ENCODE data around the gene LAPTM5. TPM values are rescaled to one million over a fixed set of nuclear protein-coding genes. Genes with fewer than 3 reads are reported as not detected.

The LAPTM5 gene
- total RNA-seq, 1 experiment from 2014 or later, result 1.9 TPM

DNA sequence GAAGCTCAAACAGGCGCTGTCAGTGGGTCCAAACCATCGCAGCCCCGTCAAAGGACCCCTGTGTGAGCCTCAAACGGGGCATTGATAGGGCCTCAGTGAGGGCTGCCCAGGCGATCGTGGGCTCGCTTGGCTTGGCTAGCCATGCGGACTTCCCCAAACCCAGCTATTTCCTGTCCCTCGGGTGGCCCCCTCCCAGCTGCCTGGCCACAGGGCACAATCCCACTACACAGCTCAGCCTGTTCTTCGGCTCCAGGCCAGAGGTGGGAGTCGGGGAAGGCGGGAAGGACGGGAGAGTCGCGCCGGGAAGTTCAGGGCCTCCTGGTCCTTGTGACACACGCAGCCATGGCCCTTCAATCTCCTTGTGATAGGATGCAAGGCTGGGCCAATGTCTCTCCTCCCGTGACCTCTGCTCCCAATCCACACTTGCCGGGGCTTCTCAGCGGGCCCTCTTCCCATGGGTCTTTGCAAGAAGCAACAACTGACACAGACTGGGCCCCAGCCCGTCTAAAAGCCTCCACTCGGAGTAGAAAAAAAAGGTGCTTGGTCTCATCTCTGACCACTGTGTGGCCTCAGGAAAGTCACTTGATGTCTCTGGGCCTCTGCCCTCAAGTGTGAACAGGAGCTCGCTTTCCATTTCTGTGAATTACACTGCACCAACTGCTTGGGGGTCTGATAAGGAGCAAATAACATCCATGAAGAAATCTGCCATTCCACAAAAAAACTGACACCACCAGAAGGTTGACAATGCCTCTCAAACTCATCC, 27.0 kb downstream of the LAPTM5 start:
- BruUV-seq (replicated peaks), result no TSS peak
- no peaks in the 10 kb centered on the region for H3K27me3 ChIP-seq (ENCODE audit: control insufficient read depth, insufficient read depth, low read length)
- CTCF ChIA-PET, result interaction anchor here (0.8 kb wide), 1 partner anchor 165 kb away, joined by 3 read pairs; no protein-coding TSS in a partner anchor
- H3K4me1 ChIP-seq (ENCODE audit: control insufficient read depth, insufficient read depth, low read length), result no peaks in the 10 kb centered on the region
- no peaks in the 10 kb centered on the region for H3K36me3 ChIP-seq (ENCODE audit: control insufficient read depth, insufficient read depth, low read length)
- no peak for DNase-seq (ENCODE audit: low read depth, low spot score)
- H3K9me3 ChIP-seq (ENCODE audit: control insufficient read depth, insufficient read depth, low read depth, low read length), result no peaks in the 10 kb centered on the region
- in situ Hi-C loops (cut with HindIII; ENCODE audit: low pct_unique_long_range_greater_than_20kb, low sequenced_read_pairs) (no loop called here), intact Hi-C loops (cut with micrococcal nuclease; ENCODE audit: unreplicated experiment) (no loop called here)
- TF ChIP-seq, protein P1, sequence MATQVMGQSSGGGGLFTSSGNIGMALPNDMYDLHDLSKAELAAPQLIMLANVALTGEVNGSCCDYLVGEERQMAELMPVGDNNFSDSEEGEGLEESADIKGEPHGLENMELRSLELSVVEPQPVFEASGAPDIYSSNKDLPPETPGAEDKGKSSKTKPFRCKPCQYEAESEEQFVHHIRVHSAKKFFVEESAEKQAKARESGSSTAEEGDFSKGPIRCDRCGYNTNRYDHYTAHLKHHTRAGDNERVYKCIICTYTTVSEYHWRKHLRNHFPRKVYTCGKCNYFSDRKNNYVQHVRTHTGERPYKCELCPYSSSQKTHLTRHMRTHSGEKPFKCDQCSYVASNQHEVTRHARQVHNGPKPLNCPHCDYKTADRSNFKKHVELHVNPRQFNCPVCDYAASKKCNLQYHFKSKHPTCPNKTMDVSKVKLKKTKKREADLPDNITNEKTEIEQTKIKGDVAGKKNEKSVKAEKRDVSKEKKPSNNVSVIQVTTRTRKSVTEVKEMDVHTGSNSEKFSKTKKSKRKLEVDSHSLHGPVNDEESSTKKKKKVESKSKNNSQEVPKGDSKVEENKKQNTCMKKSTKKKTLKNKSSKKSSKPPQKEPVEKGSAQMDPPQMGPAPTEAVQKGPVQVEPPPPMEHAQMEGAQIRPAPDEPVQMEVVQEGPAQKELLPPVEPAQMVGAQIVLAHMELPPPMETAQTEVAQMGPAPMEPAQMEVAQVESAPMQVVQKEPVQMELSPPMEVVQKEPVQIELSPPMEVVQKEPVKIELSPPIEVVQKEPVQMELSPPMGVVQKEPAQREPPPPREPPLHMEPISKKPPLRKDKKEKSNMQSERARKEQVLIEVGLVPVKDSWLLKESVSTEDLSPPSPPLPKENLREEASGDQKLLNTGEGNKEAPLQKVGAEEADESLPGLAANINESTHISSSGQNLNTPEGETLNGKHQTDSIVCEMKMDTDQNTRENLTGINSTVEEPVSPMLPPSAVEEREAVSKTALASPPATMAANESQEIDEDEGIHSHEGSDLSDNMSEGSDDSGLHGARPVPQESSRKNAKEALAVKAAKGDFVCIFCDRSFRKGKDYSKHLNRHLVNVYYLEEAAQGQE (IDR thresholded peaks at IDR 0.05; ENCODE audit: insufficient read depth in 1 of 2, low read depth in 2 of 2, low read length in 1 of 2), result no peak
- TF ChIP-seq SIN3A (IDR thresholded peaks at IDR 0.05; ENCODE audit: borderline replicate concordance, insufficient read depth, low read depth, low read length) (no peak), TCF7L2 (IDR thresholded peaks at IDR 0.05; ENCODE audit: low read depth, low read length) (no peak), POLR2AphosphoS5 (IDR thresholded peaks at IDR 0.05; ENCODE audit: low read depth, low read length) (no peak)
- TF ChIP-seq, protein P2, sequence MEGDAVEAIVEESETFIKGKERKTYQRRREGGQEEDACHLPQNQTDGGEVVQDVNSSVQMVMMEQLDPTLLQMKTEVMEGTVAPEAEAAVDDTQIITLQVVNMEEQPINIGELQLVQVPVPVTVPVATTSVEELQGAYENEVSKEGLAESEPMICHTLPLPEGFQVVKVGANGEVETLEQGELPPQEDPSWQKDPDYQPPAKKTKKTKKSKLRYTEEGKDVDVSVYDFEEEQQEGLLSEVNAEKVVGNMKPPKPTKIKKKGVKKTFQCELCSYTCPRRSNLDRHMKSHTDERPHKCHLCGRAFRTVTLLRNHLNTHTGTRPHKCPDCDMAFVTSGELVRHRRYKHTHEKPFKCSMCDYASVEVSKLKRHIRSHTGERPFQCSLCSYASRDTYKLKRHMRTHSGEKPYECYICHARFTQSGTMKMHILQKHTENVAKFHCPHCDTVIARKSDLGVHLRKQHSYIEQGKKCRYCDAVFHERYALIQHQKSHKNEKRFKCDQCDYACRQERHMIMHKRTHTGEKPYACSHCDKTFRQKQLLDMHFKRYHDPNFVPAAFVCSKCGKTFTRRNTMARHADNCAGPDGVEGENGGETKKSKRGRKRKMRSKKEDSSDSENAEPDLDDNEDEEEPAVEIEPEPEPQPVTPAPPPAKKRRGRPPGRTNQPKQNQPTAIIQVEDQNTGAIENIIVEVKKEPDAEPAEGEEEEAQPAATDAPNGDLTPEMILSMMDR (IDR thresholded peaks at IDR 0.05), result no peak
- ATAC-seq, result no peak
- H3K27ac ChIP-seq (ENCODE audit: low read length), result no peak overlapping the region
- H3K4me3 ChIP-seq (ENCODE audit: low read depth in 2 of 2, low read length in 2 of 2), result no peak overlapping the region
- POLR2A ChIA-PET, result no interaction called here

DNA sequence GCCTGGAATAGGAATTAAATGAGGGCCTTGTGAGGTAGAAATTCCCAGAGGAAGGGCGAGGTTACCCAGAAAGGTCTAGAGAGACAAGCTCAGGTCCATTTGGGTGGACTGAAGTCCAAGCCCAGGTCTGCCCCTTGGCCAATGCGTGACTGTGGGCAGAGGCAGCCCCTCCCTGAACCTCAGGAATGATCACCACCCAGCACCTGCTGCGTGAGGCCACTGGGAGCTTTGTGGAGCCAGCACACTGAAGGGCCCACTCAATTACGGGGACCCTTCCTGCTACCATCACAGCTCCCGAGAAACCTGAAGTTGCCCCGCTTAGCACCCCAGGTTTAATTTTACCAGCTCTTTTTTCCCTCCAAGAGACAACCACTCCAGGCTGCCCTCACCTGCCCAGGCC, 27.7 kb downstream of the LAPTM5 start:
- ChIA-PET POLR2A (no interaction called here), CTCF (interaction anchor here (0.8 kb wide), 1 partner anchor 166 kb away, joined by 3 read pairs; no protein-coding TSS in a partner anchor)
- no peak overlapping the region for H3K4me3 ChIP-seq (ENCODE audit: low read depth in 2 of 2, low read length in 2 of 2)
- DNase-seq (ENCODE audit: low read depth, low spot score) (no peak), ATAC-seq (no peak)
- TF ChIP-seq TCF7L2 (IDR thresholded peaks at IDR 0.05; ENCODE audit: low read depth, low read length), result no peak
- TF ChIP-seq SIN3A (IDR thresholded peaks at IDR 0.05; ENCODE audit: borderline replicate concordance, insufficient read depth, low read depth, low read length), result no peak
- in situ Hi-C loops (cut with HindIII; ENCODE audit: low pct_unique_long_range_greater_than_20kb, low sequenced_read_pairs) (no loop called here), intact Hi-C loops (cut with micrococcal nuclease; ENCODE audit: unreplicated experiment) (no loop called here)
- H3K9me3 ChIP-seq (ENCODE audit: control insufficient read depth, insufficient read depth, low read depth, low read length), result no peaks in the 10 kb centered on the region
- H3K27ac ChIP-seq (ENCODE audit: low read length), result no peak overlapping the region
- H3K27me3 ChIP-seq (ENCODE audit: control insufficient read depth, insufficient read depth, low read length), result no peaks in the 10 kb centered on the region
- BruUV-seq (replicated peaks), result no TSS peak
- no peaks in the 10 kb centered on the region; the same call in 1 of the 2 replicates for H3K4me1 ChIP-seq (ENCODE audit: control insufficient read depth, insufficient read depth, low read length)
- H3K36me3 ChIP-seq (ENCODE audit: control insufficient read depth, insufficient read depth, low read length), result no peaks in the 10 kb centered on the region
